ENCODE measurements around the gene CLASP1.
"Not testable (repeated sequence)": the region's sequence is repeated elsewhere in the genome, so short reads cannot be mapped to it uniquely, and the experiment has no call there.

CLASP1 gene

DNA sequence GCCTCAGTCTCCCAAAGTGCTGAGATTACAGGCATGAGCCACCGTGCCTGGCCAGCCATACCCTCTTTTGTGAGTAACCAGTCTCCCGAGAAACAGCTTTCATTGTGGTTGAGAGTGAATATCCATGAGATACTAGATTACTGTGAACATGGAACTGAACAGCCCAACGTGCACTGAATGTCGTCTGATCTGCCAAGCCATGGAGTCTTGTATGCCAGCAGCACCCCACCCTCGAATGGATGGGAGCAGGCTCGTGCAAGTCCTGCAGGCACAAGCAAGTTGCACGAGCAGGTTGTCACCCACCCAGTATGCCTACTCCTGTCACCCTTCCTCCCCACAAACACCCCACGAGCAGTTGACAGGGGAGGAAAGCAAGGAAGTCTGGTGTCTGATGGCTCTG, 327.8 kb downstream of the CLASP1 start:
- TF ChIP-seq, protein P1, sequence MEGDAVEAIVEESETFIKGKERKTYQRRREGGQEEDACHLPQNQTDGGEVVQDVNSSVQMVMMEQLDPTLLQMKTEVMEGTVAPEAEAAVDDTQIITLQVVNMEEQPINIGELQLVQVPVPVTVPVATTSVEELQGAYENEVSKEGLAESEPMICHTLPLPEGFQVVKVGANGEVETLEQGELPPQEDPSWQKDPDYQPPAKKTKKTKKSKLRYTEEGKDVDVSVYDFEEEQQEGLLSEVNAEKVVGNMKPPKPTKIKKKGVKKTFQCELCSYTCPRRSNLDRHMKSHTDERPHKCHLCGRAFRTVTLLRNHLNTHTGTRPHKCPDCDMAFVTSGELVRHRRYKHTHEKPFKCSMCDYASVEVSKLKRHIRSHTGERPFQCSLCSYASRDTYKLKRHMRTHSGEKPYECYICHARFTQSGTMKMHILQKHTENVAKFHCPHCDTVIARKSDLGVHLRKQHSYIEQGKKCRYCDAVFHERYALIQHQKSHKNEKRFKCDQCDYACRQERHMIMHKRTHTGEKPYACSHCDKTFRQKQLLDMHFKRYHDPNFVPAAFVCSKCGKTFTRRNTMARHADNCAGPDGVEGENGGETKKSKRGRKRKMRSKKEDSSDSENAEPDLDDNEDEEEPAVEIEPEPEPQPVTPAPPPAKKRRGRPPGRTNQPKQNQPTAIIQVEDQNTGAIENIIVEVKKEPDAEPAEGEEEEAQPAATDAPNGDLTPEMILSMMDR (IDR thresholded peaks at IDR 0.05; ENCODE audit: low read depth, low read length) = no peak
- Histone ChIP-seq H3K4me3 (ENCODE audit: low read depth, low read length) (no peak overlapping the region), H3K9me3 (ENCODE audit: severe bottlenecking) (no peaks in the 10 kb centered on the region), H3K36me3 (no peaks in the 10 kb centered on the region), H3K27me3 (ENCODE audit: insufficient read depth, low read depth, severe bottlenecking) (no peaks in the 10 kb centered on the region), H3K27ac (no peak overlapping the region)
- no peak for DNase-seq

DNA sequence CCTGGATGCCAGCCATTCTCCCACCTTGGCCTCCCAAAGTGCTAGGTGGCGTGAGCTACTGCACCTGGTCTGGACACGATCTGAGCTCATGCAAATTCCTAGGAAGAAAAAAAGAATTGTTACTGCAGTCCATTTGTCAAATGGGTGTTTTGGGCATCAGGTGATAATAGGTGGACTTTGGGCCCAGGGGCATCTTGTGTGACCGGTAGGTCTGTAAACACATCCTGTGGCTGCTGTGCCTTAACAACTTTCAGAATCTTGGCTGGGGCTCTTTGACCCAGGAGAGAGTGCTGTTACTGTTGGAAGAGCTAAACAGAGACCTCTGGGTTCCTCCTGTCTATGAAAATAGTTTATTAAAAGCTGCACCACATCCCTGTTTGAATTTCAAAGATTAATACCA, 329.3 kb downstream of the CLASP1 start:
- no peaks in the 10 kb centered on the region for H3K36me3 ChIP-seq
- H3K27me3 ChIP-seq (ENCODE audit: insufficient read depth, low read depth, severe bottlenecking) = no peaks in the 10 kb centered on the region
- H3K4me3 ChIP-seq (ENCODE audit: low read depth, low read length) = no peak overlapping the region
- H3K27ac ChIP-seq = no peak overlapping the region
- H3K9me3 ChIP-seq (ENCODE audit: severe bottlenecking) = no peaks in the 10 kb centered on the region
- TF ChIP-seq, protein P1 (IDR thresholded peaks at IDR 0.05; ENCODE audit: low read depth, low read length) = no peak
- DNase-seq = no peak

DNA sequence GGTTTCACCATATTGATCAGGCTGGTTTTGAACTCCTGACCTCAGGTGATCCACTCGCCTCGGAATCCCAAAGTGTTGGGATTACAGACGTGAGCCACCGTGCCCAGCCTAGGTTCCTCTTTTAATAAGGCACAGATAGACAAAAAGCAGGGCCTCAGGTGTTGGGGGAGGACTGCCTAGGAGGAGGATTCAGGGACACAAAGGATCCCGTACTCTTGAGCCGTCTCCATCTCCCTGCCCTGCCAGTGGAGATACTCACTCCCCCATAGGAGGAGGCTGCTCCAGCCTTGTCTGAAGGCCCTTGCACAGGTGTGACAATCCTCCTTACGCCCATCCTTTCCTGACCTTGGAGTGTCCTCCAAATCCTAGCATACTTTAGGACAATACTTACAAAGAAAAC, 332.3 kb downstream of the CLASP1 start:
- TF ChIP-seq, protein P1 (IDR thresholded peaks at IDR 0.05; ENCODE audit: low read depth, low read length) = no peak
- H3K4me3 ChIP-seq (ENCODE audit: low read depth, low read length) = no peak overlapping the region
- no peaks in the 10 kb centered on the region for H3K36me3 ChIP-seq
- H3K27ac ChIP-seq = no peak overlapping the region
- no peaks in the 10 kb centered on the region for H3K9me3 ChIP-seq (ENCODE audit: severe bottlenecking)
- DNase-seq = no peak
- no peaks in the 10 kb centered on the region for H3K27me3 ChIP-seq (ENCODE audit: insufficient read depth, low read depth, severe bottlenecking)

DNA sequence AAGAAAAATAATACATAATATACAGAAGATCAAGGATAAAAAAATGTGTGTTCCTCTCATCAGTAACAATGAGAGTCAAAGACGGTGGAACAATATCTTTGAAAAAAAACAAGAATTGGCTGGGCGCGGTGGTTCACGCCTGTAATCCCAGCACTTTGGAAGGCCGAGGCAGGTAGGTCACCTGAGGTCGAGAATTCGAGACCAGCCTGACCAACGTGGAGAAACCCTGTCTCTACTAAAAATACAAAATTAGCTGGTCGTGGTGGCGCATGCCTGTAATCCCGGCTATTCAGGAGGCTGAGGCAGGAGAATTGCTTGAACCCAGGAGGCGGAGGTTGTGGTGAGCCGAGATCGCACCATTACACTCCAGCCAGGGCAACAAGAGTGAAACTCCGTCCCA, 335.6 kb downstream of the CLASP1 start:
- H3K9me3 ChIP-seq (ENCODE audit: severe bottlenecking); H3K27me3 ChIP-seq (ENCODE audit: insufficient read depth, low read depth, severe bottlenecking); H3K4me3 ChIP-seq (ENCODE audit: low read depth, low read length); H3K27ac ChIP-seq; H3K36me3 ChIP-seq; DNase-seq: not testable (repeated sequence)

DNA sequence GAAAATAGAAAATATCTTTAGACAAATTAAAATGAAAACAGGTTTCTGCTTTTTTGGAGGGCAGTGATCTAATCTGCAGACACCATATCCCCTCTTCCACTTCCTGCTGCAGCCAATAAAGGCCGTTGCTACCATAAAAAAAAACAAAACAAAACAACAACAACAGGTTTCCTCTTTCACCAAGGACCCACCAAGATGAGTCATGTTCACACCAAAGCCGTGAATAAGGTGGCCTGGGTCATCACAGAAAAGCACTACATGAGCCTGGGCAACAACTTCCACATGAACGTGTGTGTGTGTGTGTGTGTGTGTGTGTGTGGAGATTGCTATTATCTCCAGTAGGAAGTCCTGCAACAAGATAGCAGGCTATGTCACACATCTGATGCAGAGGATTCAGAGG, 339.5 kb downstream of the CLASP1 start:
- Histone ChIP-seq H3K27me3 (ENCODE audit: insufficient read depth, low read depth, severe bottlenecking) (no peaks in the 10 kb centered on the region), H3K9me3 (ENCODE audit: severe bottlenecking) (no peaks in the 10 kb centered on the region), H3K36me3 (no peaks in the 10 kb centered on the region), H3K27ac (no peak overlapping the region), H3K4me3 (ENCODE audit: low read depth, low read length) (no peak overlapping the region)
- no peak for DNase-seq
- TF ChIP-seq, protein P1 (IDR thresholded peaks at IDR 0.05; ENCODE audit: low read depth, low read length) = no peak

DNA sequence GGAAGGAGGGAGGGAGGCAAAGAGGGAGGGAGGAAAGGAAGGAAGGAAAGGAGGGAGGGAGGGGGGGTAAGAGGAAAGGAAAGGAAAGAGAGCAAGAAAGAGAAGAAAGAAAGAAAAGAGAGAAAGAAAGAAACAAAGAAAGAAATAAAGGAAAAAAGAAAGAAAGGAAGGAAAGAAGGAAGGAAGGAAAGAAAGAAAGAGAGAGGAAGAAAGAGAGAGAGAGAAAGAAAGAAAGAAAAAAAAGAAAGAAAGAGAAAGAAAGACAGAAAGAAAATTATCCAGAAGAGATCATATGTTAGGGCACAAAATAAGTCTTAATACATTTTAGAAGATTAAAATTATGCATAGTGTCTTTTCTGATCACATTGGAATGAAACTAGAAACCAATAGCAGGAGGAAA, 339.9 kb downstream of the CLASP1 start:
- DNase-seq = no peak
- no peaks in the 10 kb centered on the region for H3K27me3 ChIP-seq (ENCODE audit: insufficient read depth, low read depth, severe bottlenecking)
- H3K9me3 ChIP-seq (ENCODE audit: severe bottlenecking) = no peaks in the 10 kb centered on the region
- H3K4me3 ChIP-seq (ENCODE audit: low read depth, low read length) = no peak overlapping the region
- TF ChIP-seq, protein P1 (IDR thresholded peaks at IDR 0.05; ENCODE audit: low read depth, low read length) = no peak
- no peak overlapping the region for H3K27ac ChIP-seq
- H3K36me3 ChIP-seq = no peaks in the 10 kb centered on the region

Data from WERI-Rb-1 (cell line).